Naive thymus-derived CD8-positive, alpha-beta T cell (primary cell): ENCODE results near the gene CDC37L1. TPM values are rescaled to one million over a fixed set of nuclear protein-coding genes. Genes with fewer than 3 reads are reported as not detected.
"Not testable (repeated sequence)": the region's sequence is repeated elsewhere in the genome, so short reads cannot be mapped to it uniquely, and the experiment has no call there.

ENCODE experiments used
- ATAC-seq, 2 donors: fragments of 150-1000 bp; cut with Tn5 transposase in 1 of 2; sonication (Bioruptor Pico), chemical (Tn5 transposase) in 1 of 2; 1 replicate in 1 of 2; 2 replicates in 1 of 2; pipeline ENCODE4 v1.10.0; 2021; ENCODE audit warnings: mild to moderate bottlenecking in 2 of 2, moderate library complexity in 2 of 2
- POLR2A ChIA-PET: fragments of 350-600 bp; sonication (Branson Sonifier 250); formaldehyde crosslinking; loops from one replicate; lab custom pipeline; 2021; ENCODE audit warnings: antibody characterized with exemption; lab: Charles Lee
- DNase-seq, 10 donors: peaks; one replicate each; pipeline versions ENCODE4 v3.0.0 to v3.0.0-alpha.2; 2020 to 2022
- H3K27ac Mint-ChIP-seq, 10 donors: one replicate each; pipeline ENCODE4 v1.8.0; 2020 to 2022; ENCODE audit warnings: mild to moderate bottlenecking in 10 of 10, mixed read lengths in 10 of 10, moderate library complexity in 4 of 10, inconsistent platforms in 1 of 10
- H3K27me3 Mint-ChIP-seq, 5 donors: one replicate each; pipeline ENCODE4 v1.8.0; 2021 to 2022; ENCODE audit warnings: mixed read lengths in 5 of 5
- H3K36me3 Mint-ChIP-seq, 3 donors: one replicate each; pipeline ENCODE4 v1.8.0; 2020 to 2022; ENCODE audit warnings: mixed read lengths in 3 of 3, mild to moderate bottlenecking in 2 of 3, inconsistent platforms in 1 of 3
- H3K4me1 Mint-ChIP-seq, 4 donors: one replicate each; pipeline ENCODE4 v1.8.0; 2021 to 2022; ENCODE audit warnings: mixed read lengths in 4 of 4
- H3K4me3 Mint-ChIP-seq, 10 donors: one replicate each; pipeline ENCODE4 v1.8.0; 2020 to 2022; ENCODE audit warnings: mild to moderate bottlenecking in 10 of 10, mixed read lengths in 10 of 10, moderate library complexity in 6 of 10, inconsistent platforms in 1 of 10
- H3K9me3 Mint-ChIP-seq, 9 donors: one replicate each; pipeline ENCODE4 v1.8.0; 2020 to 2022; ENCODE audit warnings: mixed read lengths in 9 of 9, mild to moderate bottlenecking in 3 of 9, inconsistent platforms in 1 of 9, moderate library complexity in 1 of 9
- polyA plus RNA-seq, 3 donors: library from polyadenylated mRNA; unstranded; fragments of 300-500 nt; fragmentation: Illumina TruSeq; gene quantifications; one replicate each; pipeline ENCODE4 v1.2.3, GENCODE V29; 2021
- total RNA-seq, 8 experiments: library from RNA in 2 of 8; stranded (reverse) in 2 of 8; gene quantifications; one replicate each; pipeline ENCODE4 v1.2.3 and lab custom pipeline; 2021 to 2026

Gene CDC37L1
- total and polyA plus RNA-seq, 5 experiments from 2014 or later = 18.5 to 29.5 (median 19.2) TPM

- Mint-ChIP-seq H3K9me3 (no peaks in the 10 kb centered on the region), H3K36me3 (peaks cover 0 to 9% (median 0%) of the 10 kb centered on the region in 3 donors), H3K27me3 (no peaks in the 10 kb centered on the region), H3K27ac (peak within 1 kb of the TSS; percentile 90 to 99 (median 96)), H3K4me1 (peaks cover 15 to 46% (median 41%) of the 10 kb centered on the region in 4 donors), H3K4me3 (peak within 1 kb of the TSS; percentile 85 to 99 (median 94))
- DNase-seq (peak; percentile 81 to 93 (median 86)), ATAC-seq (peak; percentile 90 to 93)
- POLR2A ChIA-PET = interaction anchor here (0.6 to 3.4 kb wide), 30 partner anchors 9 to 1531 kb away, joined by 3 to 47 read pairs (median 5); partner anchors contain the start of genes CDC37L1, JAK2, PLGRKT and PLPP6
Measured at GRCh38 chr9:4740638-4741364, 61.4 kb downstream of the CDC37L1 start, which contains the start of gene AK3. Gene AK3, minus strand, starts transcription at chr9:4741202. Its CDS starts 115 bp downstream, at chr9:4741087.

GRCh38 chr9:4741365-4742089 lies 62.2 kb downstream of the CDC37L1 start:
- DNase-seq = peak in 7 of 10 donors; percentile 3 to 25 (median 15)
- Mint-ChIP-seq H3K4me3 (peak overlapping the region; percentile 85 to 99 (median 92)), H3K36me3 (peaks cover 0 to 6% (median 0%) of the 10 kb centered on the region in 3 donors), H3K4me1 (peaks cover 15 to 44% (median 37%) of the 10 kb centered on the region in 4 donors), H3K27ac (peak overlapping the region; percentile 20 to 97 (median 84)), H3K27me3 (no peaks in the 10 kb centered on the region), H3K9me3 (no peaks in the 10 kb centered on the region)
- POLR2A ChIA-PET = interaction anchor here (0.6 to 3.4 kb wide), 24 partner anchors 9 to 1274 kb away, joined by 3 to 47 read pairs (median 6); partner anchors contain the start of genes CDC37L1, JAK2, PLPP6 and RANBP6
- ATAC-seq = peak in 1 of 2 donors; percentile 10

GRCh38 chr9:4742246-4742645 lies 62.9 kb downstream of the CDC37L1 start:
- ATAC-seq = no peak
- H3K4me1 Mint-ChIP-seq = peaks cover 13 to 39% (median 34%) of the 10 kb centered on the region in 4 donors
- H3K9me3 Mint-ChIP-seq = no peaks in the 10 kb centered on the region
- H3K36me3 Mint-ChIP-seq = peaks cover 0 to 4% (median 0%) of the 10 kb centered on the region in 3 donors
- peak overlapping the region; percentile 85 to 99 (median 92) for H3K4me3 Mint-ChIP-seq
- H3K27ac Mint-ChIP-seq = peak overlapping the region in 9 of 10 donors; percentile 20 to 97 (median 83)
- no peaks in the 10 kb centered on the region for H3K27me3 Mint-ChIP-seq
- POLR2A ChIA-PET = interaction anchor here (1.2 to 3.4 kb wide), 7 partner anchors 12 to 78 kb away, joined by 3 to 47 read pairs (median 4); partner anchors contain the start of genes CDC37L1, PLPP6 and SPATA6L
- DNase-seq = peak in 1 of 10 donors; percentile 11

GRCh38 chr9:4743131-4743875 lies 63.9 kb downstream of the CDC37L1 start:
- peaks cover 0 to under 1% (median 0%) of the 10 kb centered on the region in 3 donors for H3K36me3 Mint-ChIP-seq
- no peaks in the 10 kb centered on the region for H3K27me3 Mint-ChIP-seq
- H3K27ac Mint-ChIP-seq = peak overlapping the region in 5 of 10 donors; percentile 1 to 65 (median 54)
- peak overlapping the region in 4 of 10 donors; percentile 53 to 89 (median 74) for H3K4me3 Mint-ChIP-seq
- no peak for DNase-seq
- ATAC-seq = no peak
- peaks cover 10 to 31% (median 25%) of the 10 kb centered on the region in 4 donors for H3K4me1 Mint-ChIP-seq
- POLR2A ChIA-PET = interaction anchor here (1.3 to 3.4 kb wide), 2 partner anchors 65 to 76 kb away, joined by 4 to 47 read pairs; partner anchors contain the start of gene CDC37L1
- H3K9me3 Mint-ChIP-seq = no peaks in the 10 kb centered on the region

- Mint-ChIP-seq H3K27me3 (no peaks in the 10 kb centered on the region), H3K36me3 (no peaks in the 10 kb centered on the region), H3K4me1 (peaks cover 5 to 19% (median 11%) of the 10 kb centered on the region in 4 donors), H3K4me3 (no peak overlapping the region), H3K27ac (no peak overlapping the region), H3K9me3 (no peaks in the 10 kb centered on the region)
- ATAC-seq (no peak), DNase-seq (no peak)
- POLR2A ChIA-PET = interaction anchor here (0.7 kb wide), 2 partner anchors 67 to 228 kb away, joined by 3 to 4 read pairs; no protein-coding TSS in a partner anchor
Measured at GRCh38 chr9:4746278-4747030, 67.1 kb downstream of the CDC37L1 start.

GRCh38 chr9:4748612-4749011 lies 69.2 kb downstream of the CDC37L1 start:
- no peaks in the 10 kb centered on the region for H3K9me3 Mint-ChIP-seq
- peak overlapping the region in 1 of 10 donors; percentile 10 for H3K27ac Mint-ChIP-seq
- H3K36me3 Mint-ChIP-seq = no peaks in the 10 kb centered on the region
- H3K4me1 Mint-ChIP-seq = peaks cover 0 to 10% (median 4%) of the 10 kb centered on the region in 4 donors
- POLR2A ChIA-PET = interaction anchor here (0.7 kb wide), 1 partner anchor 11 kb away, joined by 3 read pairs; no protein-coding TSS in a partner anchor
- no peak overlapping the region for H3K4me3 Mint-ChIP-seq
- peaks cover 0 to 4% (median 0%) of the 10 kb centered on the region in 5 donors for H3K27me3 Mint-ChIP-seq
- no peak for ATAC-seq
- DNase-seq = no peak

GRCh38 chr9:4750023-4750673 lies 70.8 kb downstream of the CDC37L1 start:
- Mint-ChIP-seq H3K4me3 (no peak overlapping the region), H3K27ac (peak overlapping the region in 2 of 10 donors; percentile 29 to 49), H3K36me3 (no peaks in the 10 kb centered on the region), H3K4me1 (peaks cover 0 to 10% (median 4%) of the 10 kb centered on the region in 4 donors), H3K27me3 (peaks cover 0 to 4% (median 0%) of the 10 kb centered on the region in 5 donors), H3K9me3 (no peaks in the 10 kb centered on the region)
- peak in 3 of 10 donors; percentile 33 to 40 (median 39) for DNase-seq
- POLR2A ChIA-PET = interaction anchor here (0.7 to 1.9 kb wide), 2 partner anchors 10 to 376 kb away, joined by 3 to 7 read pairs; partner anchors contain the start of gene AK3
- ATAC-seq = peak; percentile 53 to 56

- not testable (repeated sequence) for H3K9me3 Mint-ChIP-seq, ATAC-seq
- POLR2A ChIA-PET = interaction anchor here (3.3 kb wide), 1 partner anchor 14 kb away, joined by 11 read pairs; the partner anchor contains the start of gene AK3
Measured at GRCh38 chr9:4754530-4754929, 75.2 kb downstream of the CDC37L1 start.

GRCh38 chr9:4755026-4755609 lies 75.7 kb downstream of the CDC37L1 start:
- Mint-ChIP-seq H3K27me3 (peaks cover 0 to 8% (median 0%) of the 10 kb centered on the region in 5 donors), H3K4me3 (no peak overlapping the region), H3K9me3 (no peaks in the 10 kb centered on the region), H3K27ac (no peak overlapping the region), H3K36me3 (no peaks in the 10 kb centered on the region), H3K4me1 (peaks cover 1 to 5% (median 3%) of the 10 kb centered on the region in 4 donors)
- ATAC-seq (no peak), DNase-seq (no peak)
- POLR2A ChIA-PET = interaction anchor here (3.3 kb wide), 1 partner anchor 14 kb away, joined by 11 read pairs; the partner anchor contains the start of gene AK3

More at GRCh38 chr9:4754530-4754929, 75.2 kb downstream of the CDC37L1 start:
- peaks cover 3 to 10% (median 5%) of the 10 kb centered on the region in 4 donors for H3K4me1 Mint-ChIP-seq
- not testable (repeated sequence) for H3K36me3 Mint-ChIP-seq, DNase-seq, H3K27ac Mint-ChIP-seq, H3K27me3 Mint-ChIP-seq, H3K4me3 Mint-ChIP-seq

- H3K4me3 Mint-ChIP-seq = no peak overlapping the region
- H3K27ac Mint-ChIP-seq = no peak overlapping the region
- peaks cover 1 to 9% (median 4%) of the 10 kb centered on the region in 4 donors for H3K4me1 Mint-ChIP-seq
- H3K27me3 Mint-ChIP-seq = peaks cover 1 to 17% (median 6%) of the 10 kb centered on the region in 5 donors
- DNase-seq (no peak), ATAC-seq (no peak)
- POLR2A ChIA-PET = interaction anchor here (0.9 kb wide), 1 partner anchor 15 kb away, joined by 4 read pairs; no protein-coding TSS in a partner anchor
- H3K36me3 Mint-ChIP-seq = no peaks in the 10 kb centered on the region
- H3K9me3 Mint-ChIP-seq = no peaks in the 10 kb centered on the region
Measured at GRCh38 chr9:4756420-4756819, 77.1 kb downstream of the CDC37L1 start.
